Measurements from ENCODE around the gene OR9A2.

GRCh38 chr7:143018931-143019330, 8.0 kb downstream of the OR9A2 start:
- TF ChIP-seq CTCF (IDR thresholded peaks at IDR 0.05): no peak
- no peak for TF ChIP-seq POLR2A (IDR thresholded peaks at IDR 0.05)

Data from heart left ventricle (tissue), 13 donors.